Neural cell (in vitro differentiated cells): ENCODE measurements around the gene PKP1. TPM values are rescaled to one million over a fixed set of nuclear protein-coding genes. Genes with fewer than 3 reads are reported as not detected.

Source experiments
- H2AFZ ChIP-seq: fragments of 200-600, 300-800 bp; sonication (generic), shearing (Covaris generic); 2 replicates; pipeline ENCODE4 v1.6.0; 2014; ENCODE audit warnings: low read depth, mild to moderate bottlenecking, antibody characterized with exemption, low read length, moderate library complexity
- H3F3A ChIP-seq: fragments of 200-600 bp; shearing (Covaris generic); 2 replicates; pipeline ENCODE4 v1.6.1; 2016; ENCODE audit warnings: mild to moderate bottlenecking, moderate library complexity, mixed read lengths, antibody characterized with exemption, low read length; ENCODE audit not compliant: insufficient read depth, poor library complexity, severe bottlenecking
- H3K27ac ChIP-seq: fragments of 200-600, 300-800 bp; sonication (generic), shearing (Covaris generic); 2 replicates; pipeline ENCODE4 v1.5.1; 2014; ENCODE audit warnings: mild to moderate bottlenecking, low read length, moderate library complexity
- H3K27me3 ChIP-seq: fragments of 300-800, 200-600 bp; sonication (generic), shearing (Covaris generic); 2 replicates; pipeline ENCODE4 v1.6.0; 2014; ENCODE audit warnings: mild to moderate bottlenecking, low read depth, low read length, moderate library complexity; ENCODE audit not compliant: insufficient read depth
- H3K36me3 ChIP-seq: fragments of 300-800, 200-600 bp; sonication (generic), shearing (Covaris generic); 2 replicates; pipeline ENCODE4 v1.5.1; 2014; ENCODE audit warnings: mild to moderate bottlenecking, antibody characterized with exemption, low read length, moderate library complexity; ENCODE audit not compliant: insufficient read depth
- H3K4me2 ChIP-seq: fragments of 300-800, 200-600 bp; sonication (generic), shearing (Covaris generic); 2 replicates; pipeline ENCODE4 v1.6.0; 2014; ENCODE audit warnings: mild to moderate bottlenecking, low read length
- H3K4me3 ChIP-seq: fragments of 300-800, 200-600 bp; sonication (generic), shearing (Covaris generic); 2 replicates; pipeline ENCODE4 v1.5.1; 2014; ENCODE audit warnings: mild to moderate bottlenecking, low read length, moderate library complexity
- H3K79me2 ChIP-seq: fragments of 200-600 bp; shearing (Covaris generic); replicated peaks from 2 replicates; pipeline ENCODE4 v1.6.0; 2014; ENCODE audit warnings: mild to moderate bottlenecking, low read length, moderate library complexity; ENCODE audit not compliant: insufficient read depth
- H3K9ac ChIP-seq: fragments of 300-800, 200-600 bp; sonication (generic), shearing (Covaris generic); 2 replicates; pipeline ENCODE4 v1.6.1; 2016; ENCODE audit warnings: mild to moderate bottlenecking, low read length, mixed read lengths
- H3K9me2 ChIP-seq: fragments of 200-600 bp; shearing (Covaris generic); 2 replicates; pipeline ENCODE4 v1.6.1; 2016; ENCODE audit warnings: mild to moderate bottlenecking, low read length, mixed read lengths; ENCODE audit not compliant: insufficient read depth
- H3K9me3 ChIP-seq: fragments of 200-600, 300-800 bp; sonication (generic), shearing (Covaris generic); 2 replicates; pipeline ENCODE4 v1.6.1; 2016; ENCODE audit warnings: mild to moderate bottlenecking, mixed run types, low read length, moderate library complexity, mixed read lengths
- H4K20me1 ChIP-seq: fragments of 200-600 bp; shearing (Covaris generic); 2 replicates; pipeline ENCODE4 v1.6.1; 2016; ENCODE audit warnings: mild to moderate bottlenecking, mixed run types; ENCODE audit not compliant: insufficient read depth
- CTCF ChIP-seq: fragments of 450-650 bp; IDR thresholded peaks from 2 replicates; pipeline ENCODE4 v1.5.1; 2014; ENCODE audit warnings: antibody characterized with exemption, mild to moderate bottlenecking, moderate library complexity; ENCODE audit not compliant: poor library complexity, severe bottlenecking
- EP300 ChIP-seq: fragments of 450-650 bp; conservative IDR thresholded peaks from 2 replicates; pipeline ENCODE4 v1.6.1; 2014; ENCODE audit warnings: antibody characterized with exemption, mild to moderate bottlenecking, moderate library complexity; ENCODE audit not compliant: poor library complexity, severe bottlenecking
- EZH2 ChIP-seq: fragments of 200-600, 300-800 bp; shearing (Covaris generic), sonication (generic); IDR thresholded peaks from 2 replicates; pipeline ENCODE4 v1.6.1; 2014; ENCODE audit warnings: antibody characterized with exemption, low read length, borderline replicate concordance, mild to moderate bottlenecking; ENCODE audit not compliant: insufficient read depth, poor library complexity, severe bottlenecking
- MXI1 ChIP-seq: fragments of 450-650 bp; conservative IDR thresholded peaks from 2 replicates; pipeline ENCODE4 v1.6.1; 2014; ENCODE audit warnings: antibody characterized with exemption, mild to moderate bottlenecking; ENCODE audit not compliant: poor library complexity, severe bottlenecking
- POLR2AphosphoS5 ChIP-seq: IDR thresholded peaks from 2 replicates; pipeline ENCODE4 v1.6.1; 2012
- RAD21 ChIP-seq: fragments of 450-650 bp; conservative IDR thresholded peaks from 2 replicates; pipeline ENCODE4 v1.6.1; 2014; ENCODE audit warnings: antibody characterized with exemption, mild to moderate bottlenecking, moderate library complexity
- REST ChIP-seq: IDR thresholded peaks from 2 replicates; pipeline ENCODE4 v1.6.1; 2012; ENCODE audit warnings: borderline replicate concordance
- SMC3 ChIP-seq: fragments of 450-650 bp; conservative IDR thresholded peaks from 2 replicates; pipeline ENCODE4 v1.6.1; 2014; ENCODE audit warnings: antibody characterized with exemption, mild to moderate bottlenecking, moderate library complexity; ENCODE audit not compliant: poor library complexity
- TAF1 ChIP-seq: IDR thresholded peaks from 2 replicates; pipeline ENCODE4 v1.6.1; 2012; ENCODE audit warnings: low read depth
- polyA plus RNA-seq: library from polyadenylated mRNA; depleted of rRNA; stranded (reverse); fragments of >200 nt; gene quantifications from 2 replicates; pipeline ENCODE4 v1.2.3, GENCODE V29; 2014

The PKP1 gene
- polyA plus RNA-seq, 1 donor from 2014 or later, result not detected

DNA sequence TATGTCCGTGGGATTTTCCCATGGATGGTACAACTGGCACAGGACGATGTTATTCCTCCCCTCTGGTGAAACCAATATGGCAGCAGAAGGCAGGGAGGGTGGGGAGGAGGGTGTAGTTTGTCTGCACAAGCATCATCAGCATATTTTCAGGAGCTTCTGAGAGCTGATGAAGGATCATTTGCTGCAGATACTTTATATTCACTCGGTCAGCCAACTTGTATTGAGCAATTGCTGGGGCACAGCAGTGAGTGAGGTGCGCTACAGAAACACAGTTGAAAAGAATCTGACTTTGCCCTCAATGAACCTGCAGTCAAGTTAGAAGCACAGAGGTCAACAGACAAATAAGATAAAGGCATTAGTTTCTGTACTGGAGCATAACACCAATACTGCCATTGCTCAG is 13.0 kb downstream of the PKP1 start:
- H3K9me2 ChIP-seq, result no peaks in the 10 kb centered on the region
- no peaks in the 10 kb centered on the region for H3K79me2 ChIP-seq
- H3K9me3 ChIP-seq, result no peaks in the 10 kb centered on the region
- no peak overlapping the region for H3K9ac ChIP-seq
- H4K20me1 ChIP-seq, result no peaks in the 10 kb centered on the region
- TF ChIP-seq EZH2, result no peak
- TF ChIP-seq CTCF, result no peak
- TF ChIP-seq POLR2AphosphoS5, result no peak
- no peak for TF ChIP-seq REST
- TF ChIP-seq EP300, result no peak
- TF ChIP-seq RAD21, result no peak
- TF ChIP-seq MXI1, result no peak
- no peak for TF ChIP-seq TAF1
- no peak for TF ChIP-seq SMC3
- H3K27me3 ChIP-seq, result no peaks in the 10 kb centered on the region
- H3F3A ChIP-seq, result no peaks in the 10 kb centered on the region
- H3K4me3 ChIP-seq, result no peak overlapping the region
- no peak overlapping the region for H3K4me2 ChIP-seq
- H3K36me3 ChIP-seq, result no peaks in the 10 kb centered on the region
- H2AFZ ChIP-seq, result no peak overlapping the region
- H3K27ac ChIP-seq, result no peak overlapping the region

GRCh38 chr1:201298396-201299381 is 15.4 kb downstream of the PKP1 start:
- no peaks in the 10 kb centered on the region for H3K9me3 ChIP-seq
- H3K36me3 ChIP-seq, result no peaks in the 10 kb centered on the region
- H3F3A ChIP-seq, result no peaks in the 10 kb centered on the region
- no peaks in the 10 kb centered on the region for H4K20me1 ChIP-seq
- H3K4me2 ChIP-seq, result no peak overlapping the region
- H3K27me3 ChIP-seq, result no peaks in the 10 kb centered on the region
- H3K9me2 ChIP-seq, result no peaks in the 10 kb centered on the region
- no peak overlapping the region for H2AFZ ChIP-seq
- no peak for TF ChIP-seq CTCF
- no peak for TF ChIP-seq POLR2AphosphoS5
- TF ChIP-seq MXI1, result no peak
- TF ChIP-seq TAF1, result no peak
- no peak for TF ChIP-seq SMC3
- no peak for TF ChIP-seq EZH2
- TF ChIP-seq REST, result no peak
- no peak for TF ChIP-seq EP300
- TF ChIP-seq RAD21, result no peak
- no peaks in the 10 kb centered on the region for H3K79me2 ChIP-seq
- H3K9ac ChIP-seq, result no peak overlapping the region
- H3K4me3 ChIP-seq, result no peak overlapping the region
- no peak overlapping the region for H3K27ac ChIP-seq
